Astrocyte of the spinal cord (primary cell): ENCODE data around the gene ELMOD1.

Experiments
- DNase-seq: peaks from one replicate; pipeline ENCODE4 v3.0.0; 2011; ENCODE audit warnings: low read depth, low spot score
- H3K4me3 ChIP-seq: 2 replicates; pipeline ENCODE4 v1.5.1; 2011; ENCODE audit warnings: low read depth, mild to moderate bottlenecking, low read length, moderate library complexity
- in situ Hi-C: cut with HindIII; loops from 2 replicates; pipeline ENCODE4 v1.10.0; 2017; ENCODE audit warnings: low sequenced_read_pairs
- TF ChIP-seq, protein P1 (sequence below): IDR thresholded peaks from 2 replicates; pipeline ENCODE4 v1.5.1; 2012; ENCODE audit warnings: low read depth, mild to moderate bottlenecking, low read length, inconsistent platforms

Gene ELMOD1

DNA sequence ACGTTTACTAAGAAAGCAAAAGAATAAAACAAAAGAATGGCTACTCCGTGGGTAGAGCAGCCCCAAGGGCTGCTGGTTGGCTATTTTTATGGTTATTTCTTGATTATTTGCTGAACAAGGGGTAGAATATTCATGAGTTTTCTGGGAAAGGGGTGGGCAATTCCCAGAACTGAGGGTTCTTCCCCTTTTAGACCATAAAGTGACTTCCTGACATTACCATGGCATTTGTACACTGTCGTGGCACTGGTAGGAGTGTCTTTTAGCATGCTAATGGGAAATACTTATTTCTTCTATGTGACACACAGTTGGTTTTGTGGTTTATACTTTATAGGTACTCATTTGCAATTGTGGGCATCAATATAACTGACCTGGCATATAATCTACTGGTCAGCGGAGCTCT lies 64.7 kb downstream of the ELMOD1 start:
- in situ Hi-C loops = no loop called here
- no peak for DNase-seq
- no peak overlapping the region for H3K4me3 ChIP-seq
- TF ChIP-seq, protein P1, sequence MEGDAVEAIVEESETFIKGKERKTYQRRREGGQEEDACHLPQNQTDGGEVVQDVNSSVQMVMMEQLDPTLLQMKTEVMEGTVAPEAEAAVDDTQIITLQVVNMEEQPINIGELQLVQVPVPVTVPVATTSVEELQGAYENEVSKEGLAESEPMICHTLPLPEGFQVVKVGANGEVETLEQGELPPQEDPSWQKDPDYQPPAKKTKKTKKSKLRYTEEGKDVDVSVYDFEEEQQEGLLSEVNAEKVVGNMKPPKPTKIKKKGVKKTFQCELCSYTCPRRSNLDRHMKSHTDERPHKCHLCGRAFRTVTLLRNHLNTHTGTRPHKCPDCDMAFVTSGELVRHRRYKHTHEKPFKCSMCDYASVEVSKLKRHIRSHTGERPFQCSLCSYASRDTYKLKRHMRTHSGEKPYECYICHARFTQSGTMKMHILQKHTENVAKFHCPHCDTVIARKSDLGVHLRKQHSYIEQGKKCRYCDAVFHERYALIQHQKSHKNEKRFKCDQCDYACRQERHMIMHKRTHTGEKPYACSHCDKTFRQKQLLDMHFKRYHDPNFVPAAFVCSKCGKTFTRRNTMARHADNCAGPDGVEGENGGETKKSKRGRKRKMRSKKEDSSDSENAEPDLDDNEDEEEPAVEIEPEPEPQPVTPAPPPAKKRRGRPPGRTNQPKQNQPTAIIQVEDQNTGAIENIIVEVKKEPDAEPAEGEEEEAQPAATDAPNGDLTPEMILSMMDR = no peak

DNA sequence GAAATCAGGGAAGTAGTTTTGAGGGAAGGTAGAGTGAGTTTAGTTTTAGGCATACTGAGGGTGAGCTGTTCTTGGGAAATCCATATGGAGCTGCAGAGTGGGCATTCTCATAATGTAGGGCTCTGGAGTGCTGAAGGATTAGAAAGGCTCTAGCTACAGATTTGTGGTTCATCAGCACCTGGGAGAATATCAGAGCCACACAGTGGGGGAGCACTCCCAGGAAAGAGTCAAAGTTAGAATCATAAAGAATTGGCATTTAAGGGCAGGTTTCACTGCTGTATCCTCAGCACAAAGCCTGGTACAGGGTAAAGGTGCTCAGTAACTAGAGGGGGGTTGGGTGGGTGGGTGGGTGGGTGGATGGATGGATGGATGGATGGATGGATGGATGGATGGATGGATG lies 68.4 kb downstream of the ELMOD1 start:
- no peak overlapping the region for H3K4me3 ChIP-seq
- no peak for DNase-seq
- in situ Hi-C loops = no loop called here
- TF ChIP-seq, protein P1 = no peak

DNA sequence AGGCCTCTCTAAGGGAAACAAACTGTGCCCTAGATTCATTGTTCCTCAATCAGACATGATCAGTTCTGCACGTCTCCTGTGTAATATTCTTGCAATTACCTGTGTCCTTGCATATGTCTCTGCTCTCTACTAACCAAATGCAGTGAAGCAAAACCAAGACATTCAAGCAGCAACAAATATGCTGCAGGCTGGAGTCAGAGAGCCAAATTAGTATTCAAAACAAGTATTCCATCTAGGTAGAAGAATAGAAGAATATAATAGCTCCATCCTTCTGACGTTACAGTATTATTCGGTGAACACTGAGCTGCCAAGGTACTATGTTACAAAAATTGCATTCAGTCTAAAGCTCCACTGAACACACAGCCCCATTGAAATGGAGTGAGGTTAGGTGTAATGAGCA lies 69.1 kb downstream of the ELMOD1 start:
- TF ChIP-seq, protein P1 = no peak
- no peak overlapping the region for H3K4me3 ChIP-seq
- DNase-seq = no peak
- in situ Hi-C loops = no loop called here

DNA sequence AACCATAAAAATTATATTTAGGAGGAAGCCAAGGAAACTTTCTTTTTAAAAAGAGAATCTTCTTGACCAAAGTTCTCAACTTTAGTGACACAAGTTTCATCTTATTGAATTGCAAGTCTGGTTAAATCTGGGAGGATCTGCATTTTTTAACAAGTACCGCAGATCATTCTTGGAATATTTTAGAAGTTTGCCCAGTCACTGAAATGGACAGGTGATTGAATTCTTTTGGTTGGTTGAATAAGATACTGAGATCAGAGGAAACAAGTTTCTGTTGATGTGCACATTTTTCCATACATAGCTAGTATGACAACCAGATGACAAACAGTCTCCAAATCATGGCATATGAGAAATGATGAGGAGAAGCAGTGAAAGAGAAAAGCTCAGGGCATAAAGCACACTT lies 70.7 kb downstream of the ELMOD1 start:
- TF ChIP-seq, protein P1 = no peak
- in situ Hi-C loops = no loop called here
- no peak for DNase-seq
- H3K4me3 ChIP-seq = no peak overlapping the region

DNA sequence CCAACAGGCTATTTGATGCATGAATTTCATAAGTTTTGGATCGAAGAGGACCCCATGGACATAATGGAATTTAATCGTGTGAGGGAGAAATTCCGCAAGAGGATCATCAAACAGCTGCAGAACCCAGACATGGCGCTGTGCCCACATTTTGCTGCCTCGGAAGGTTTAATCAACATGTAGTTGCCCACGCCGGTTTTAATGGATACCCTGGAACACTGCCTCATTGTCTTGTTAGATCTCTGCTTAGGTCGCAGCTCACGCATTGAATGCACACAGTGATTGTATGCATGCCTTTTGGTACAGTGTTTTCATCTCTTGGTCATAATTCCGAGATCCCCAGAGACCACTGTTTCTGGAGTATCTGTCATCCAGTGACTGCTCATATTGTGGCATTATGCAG lies 74.1 kb downstream of the ELMOD1 start:
- no peak overlapping the region for H3K4me3 ChIP-seq
- in situ Hi-C loops = no loop called here
- DNase-seq = no peak
- TF ChIP-seq, protein P1 = no peak

DNA sequence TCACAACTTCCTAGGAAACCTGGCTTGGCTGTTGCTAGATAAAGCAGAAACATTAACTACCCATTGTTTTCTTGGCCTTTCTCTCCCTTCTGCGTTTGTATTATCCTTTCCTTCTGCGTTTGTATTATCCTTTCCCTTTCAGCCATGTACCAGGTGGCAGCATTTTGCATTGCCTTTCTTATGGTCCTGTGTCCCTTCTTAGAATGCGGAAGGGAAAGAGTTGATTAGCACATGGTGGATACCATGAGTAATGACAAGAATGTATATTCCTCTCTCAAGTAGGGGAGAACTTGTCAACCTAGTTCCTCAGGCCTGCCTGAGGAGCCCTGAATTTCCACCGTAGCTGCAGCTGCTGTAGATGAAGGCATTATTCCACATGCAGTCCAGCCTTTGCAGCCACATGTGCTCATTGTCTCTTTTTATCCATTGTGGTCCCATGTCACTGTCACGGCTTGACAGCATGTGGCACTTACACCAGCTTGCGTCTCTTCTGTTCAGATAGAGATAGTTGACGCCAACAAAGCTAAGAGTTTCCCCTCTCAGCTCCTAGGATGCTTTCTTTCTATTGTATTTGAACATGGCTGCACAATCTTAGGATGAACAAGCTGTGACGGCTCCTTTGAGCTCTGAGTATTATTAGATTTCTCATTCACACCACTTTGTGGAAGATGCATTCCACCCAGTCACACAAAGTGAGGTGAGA lies 76.1 kb downstream of the ELMOD1 start:
- in situ Hi-C loops = no loop called here
- DNase-seq = no peak
- TF ChIP-seq, protein P1 = no peak
- no peak overlapping the region for H3K4me3 ChIP-seq
